Breast epithelium (tissue), 4 donors: ENCODE results near the gene GNB1. TPM values are rescaled to one million over a fixed set of nuclear protein-coding genes. Genes with fewer than 3 reads are reported as not detected.

Source experiments
- DNase-seq, 2 donors: peaks; one replicate each; pipeline ENCODE4 v3.0.0-alpha.2; 2019; ENCODE audit warnings: low spot score in 2 of 2
- H3K27ac ChIP-seq, 2 donors: fragments of 200-600 bp; sonication (generic) in 1 of 2; one replicate each; pipeline ENCODE4 v1.5.1; 2016 to 2019; ENCODE audit warnings: mild to moderate bottlenecking in 1 of 2
- H3K27me3 ChIP-seq, 2 donors: fragments of 200-600 bp; sonication (generic) in 1 of 2; one replicate each; pipeline versions ENCODE4 v1.5.1 to v1.6.0; 2017 to 2019; ENCODE audit warnings: control low read depth in 1 of 2, mild to moderate bottlenecking in 1 of 2
- H3K36me3 ChIP-seq: fragments of 200-600 bp; one replicate; pipeline ENCODE4 v1.5.1; 2019
- H3K4me1 ChIP-seq, 2 donors: fragments of 200-600 bp; sonication (generic); one replicate each; pipeline ENCODE4 v1.5.1; 2016 to 2019; ENCODE audit warnings: control low read depth in 1 of 2
- H3K4me3 ChIP-seq, 3 donors: fragments of 200-600 bp; sonication (generic); 1 replicate in 2 of 3; 2 replicates in 1 of 3; pipeline ENCODE4 v1.5.1; 2016 to 2019; ENCODE audit warnings: mild to moderate bottlenecking in 3 of 3, moderate library complexity in 2 of 3
- H3K9me3 ChIP-seq, 2 donors: fragments of 200-600 bp; sonication (generic) in 1 of 2; one replicate each; pipeline ENCODE4 v1.5.1; 2016 to 2019; ENCODE audit warnings: control low read depth in 1 of 2
- CTCF ChIP-seq, 3 donors: fragments of 450-650 bp; IDR thresholded peaks; one replicate each; pipeline ENCODE4 v1.5.1; 2016 to 2017; ENCODE audit warnings: antibody characterized with exemption in 3 of 3, mild to moderate bottlenecking in 3 of 3, moderate library complexity in 3 of 3
- POLR2A ChIP-seq: fragments of 450-650 bp; IDR thresholded peaks from one replicate; pipeline ENCODE4 v1.6.1; 2016; ENCODE audit warnings: antibody characterized with exemption, mild to moderate bottlenecking, moderate library complexity
- POLR2AphosphoS5 ChIP-seq, 3 donors: sonication (generic); formaldehyde crosslinking; IDR thresholded peaks; one replicate each; pipeline ENCODE4 v1.6.1; 2017; ENCODE audit warnings: antibody characterized with exemption in 3 of 3
- intact Hi-C: fragments of 100-400 bp; cut with DNase I; formaldehyde crosslinking; loops from one replicate; pipeline ENCODE4 v1.15.1; 2023; ENCODE audit warnings: low total_unique reads
- total RNA-seq, 3 donors: library from RNA; depleted of rRNA; stranded (reverse); fragments of >200 nt; gene quantifications; one replicate each; pipeline ENCODE4 v1.1.0, GENCODE V29; 2016

The GNB1 gene
- total RNA-seq, 3 donors from 2014 or later, result 108 to 138 (median 123) TPM

GRCh38 chr1:1898246-1898933 is 7.5 kb upstream of the GNB1 start:
- H3K27me3 ChIP-seq, result no peaks in the 10 kb centered on the region
- peaks cover 4 to 7% of the 10 kb centered on the region in 2 donors for H3K4me1 ChIP-seq
- H3K9me3 ChIP-seq, result no peaks in the 10 kb centered on the region
- intact Hi-C loops, result no loop called here
- H3K36me3 ChIP-seq, result no peaks in the 10 kb centered on the region
- DNase-seq, result no peak
- H3K27ac ChIP-seq, result no peak overlapping the region
- H3K4me3 ChIP-seq, result no peak overlapping the region
- TF ChIP-seq POLR2A (no peak), CTCF (IDR thresholded peaks at IDR 0.05) (no peak), POLR2AphosphoS5 (IDR thresholded peaks at IDR 0.05) (no peak)

- DNase-seq, result no peak
- TF ChIP-seq POLR2AphosphoS5 (IDR thresholded peaks at IDR 0.05), result no peak
- no peak for TF ChIP-seq POLR2A
- TF ChIP-seq CTCF (IDR thresholded peaks at IDR 0.05), result no peak
- intact Hi-C loops, result no loop called here
Measured at GRCh38 chr1:1895456-1896336, 4.8 kb upstream of the GNB1 start.

DNA sequence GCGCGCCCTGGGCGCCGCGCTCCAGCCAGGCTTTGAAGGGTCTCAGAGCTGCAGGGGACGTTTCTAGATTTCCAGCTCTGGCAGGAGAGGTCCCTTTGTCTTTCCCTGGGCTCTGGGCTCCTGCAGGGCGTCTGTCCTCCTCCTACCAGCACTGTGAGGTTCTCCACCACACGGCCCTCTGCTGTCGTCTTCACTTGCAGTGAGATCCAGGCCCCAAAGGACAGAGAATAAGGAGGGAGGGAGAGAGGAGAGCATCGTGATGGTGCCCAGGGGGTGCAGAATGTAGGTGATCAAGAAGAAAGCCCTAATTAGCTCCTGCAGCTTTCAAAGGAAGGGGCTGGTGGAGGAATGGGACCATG is 4.2 kb upstream of the GNB1 start:
- Histone ChIP-seq H3K4me1 (peaks cover 4 to 16% of the 10 kb centered on the region in 2 donors), H3K9me3 (no peaks in the 10 kb centered on the region), H3K27me3 (no peaks in the 10 kb centered on the region), H3K4me3 (peak overlapping the region in 1 of 3 donors; percentile 34), H3K36me3 (no peaks in the 10 kb centered on the region), H3K27ac (no peak overlapping the region)
- TF ChIP-seq CTCF (IDR thresholded peaks at IDR 0.05) (no peak), POLR2A (no peak), POLR2AphosphoS5 (IDR thresholded peaks at IDR 0.05) (no peak)
- intact Hi-C loops, result no loop called here
- DNase-seq, result no peak

More at GRCh38 chr1:1895456-1896336, 4.8 kb upstream of the GNB1 start:
- Histone ChIP-seq H3K27ac (no peak overlapping the region), H3K4me1 (peaks cover 4 to 16% of the 10 kb centered on the region in 2 donors), H3K9me3 (no peaks in the 10 kb centered on the region), H3K4me3 (no peak overlapping the region), H3K36me3 (no peaks in the 10 kb centered on the region), H3K27me3 (no peaks in the 10 kb centered on the region)

GRCh38 chr1:1894354-1895059 is 3.6 kb upstream of the GNB1 start:
- DNase-seq, result no peak
- intact Hi-C loops, result no loop called here
- Histone ChIP-seq H3K9me3 (no peaks in the 10 kb centered on the region), H3K4me1 (peaks cover 4 to 16% of the 10 kb centered on the region in 2 donors), H3K27me3 (no peaks in the 10 kb centered on the region), H3K27ac (no peak overlapping the region), H3K36me3 (no peaks in the 10 kb centered on the region), H3K4me3 (peak overlapping the region in 1 of 3 donors; percentile 34)
- no peak for TF ChIP-seq CTCF (IDR thresholded peaks at IDR 0.05)
- TF ChIP-seq POLR2A, result no peak
